Left lobe of liver (tissue), 2 donors: Measurements from ENCODE around the gene RPS3. TPM values are rescaled to one million over a fixed set of nuclear protein-coding genes. Genes with fewer than 3 reads are reported as not detected.

Source experiments
- ATAC-seq: fragments of 200-7000 bp; cut with Tn5 transposase; one replicate; pipeline ENCODE4 v1.9.1; 2020; ENCODE audit warnings: mild to moderate bottlenecking, moderate library complexity
- DNase-seq: peaks from one replicate; pipeline ENCODE4 v3.0.0-alpha.2; 2020; ENCODE audit warnings: low spot score
- total RNA-seq: library from RNA; stranded (reverse); gene quantifications from one replicate; pipeline ENCODE4 v1.2.1, GENCODE V29; 2021
- donor health status: DM: no; HTN: no; CAD: no; lungs with moderate emphysema.
- donor health status: DM: no; HTN: yes; CAD: no.

Gene RPS3
- total RNA-seq, 1 donor from 2014 or later = 474 TPM

DNA sequence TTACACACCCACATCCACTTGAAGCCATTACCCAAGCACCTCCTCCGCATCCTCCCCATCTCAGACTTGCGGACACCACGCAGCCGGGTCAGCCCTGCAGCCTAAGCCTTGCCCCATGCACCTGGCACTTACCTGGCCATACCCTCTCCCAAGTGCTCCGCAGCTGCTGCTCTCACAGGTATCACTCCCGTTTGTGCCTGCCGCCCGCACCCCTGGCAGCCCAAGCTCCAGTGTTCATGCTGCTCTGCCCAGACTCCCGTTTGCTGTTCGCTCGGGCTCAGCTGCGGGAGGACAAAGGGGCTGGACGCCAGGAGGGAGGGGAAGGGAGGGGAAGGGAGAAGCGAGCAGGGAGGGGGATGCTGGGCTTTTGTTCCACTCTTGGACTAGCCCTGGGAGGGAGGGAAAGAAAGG is 33.6 kb downstream of the RPS3 start, which contains the start of gene KLHL35:
TSS of gene KLHL35 (minus strand) at position 293 of the 411 bp plus-strand sequence. CDS start 2,574 bp downstream, outside the sequence.
- DNase-seq = no peak
- no peak for ATAC-seq

- ATAC-seq (no peak), DNase-seq (no peak)
Measured at GRCh38 chr11:75433443-75433842, 34.1 kb downstream of the RPS3 start.

GRCh38 chr11:75434051-75434450 is 34.7 kb downstream of the RPS3 start:
- DNase-seq (no peak), ATAC-seq (no peak)

GRCh38 chr11:75434886-75435570 is 35.7 kb downstream of the RPS3 start:
- no peak for ATAC-seq
- no peak for DNase-seq

DNA sequence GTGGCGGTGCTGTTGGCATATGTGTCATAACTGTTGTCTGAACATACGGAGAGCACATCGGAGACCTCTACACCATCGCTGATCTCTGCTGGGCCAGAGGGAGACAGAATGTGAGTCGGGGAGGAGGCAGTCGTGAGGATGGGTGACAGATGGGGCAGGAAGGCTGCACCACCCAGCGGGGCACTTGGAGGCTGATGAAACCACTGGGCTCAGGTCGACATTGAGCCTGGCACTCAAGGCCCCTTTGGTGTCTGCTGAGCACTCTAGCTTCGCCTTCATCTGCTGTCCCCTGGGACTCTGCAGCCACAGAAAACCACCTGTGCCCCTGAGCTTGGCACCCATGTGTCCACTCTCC is 36.2 kb downstream of the RPS3 start:
- ATAC-seq = no peak
- no peak for DNase-seq

- no peak for DNase-seq
- no peak for ATAC-seq
Measured at GRCh38 chr11:75436806-75437205, 37.5 kb downstream of the RPS3 start.

DNA sequence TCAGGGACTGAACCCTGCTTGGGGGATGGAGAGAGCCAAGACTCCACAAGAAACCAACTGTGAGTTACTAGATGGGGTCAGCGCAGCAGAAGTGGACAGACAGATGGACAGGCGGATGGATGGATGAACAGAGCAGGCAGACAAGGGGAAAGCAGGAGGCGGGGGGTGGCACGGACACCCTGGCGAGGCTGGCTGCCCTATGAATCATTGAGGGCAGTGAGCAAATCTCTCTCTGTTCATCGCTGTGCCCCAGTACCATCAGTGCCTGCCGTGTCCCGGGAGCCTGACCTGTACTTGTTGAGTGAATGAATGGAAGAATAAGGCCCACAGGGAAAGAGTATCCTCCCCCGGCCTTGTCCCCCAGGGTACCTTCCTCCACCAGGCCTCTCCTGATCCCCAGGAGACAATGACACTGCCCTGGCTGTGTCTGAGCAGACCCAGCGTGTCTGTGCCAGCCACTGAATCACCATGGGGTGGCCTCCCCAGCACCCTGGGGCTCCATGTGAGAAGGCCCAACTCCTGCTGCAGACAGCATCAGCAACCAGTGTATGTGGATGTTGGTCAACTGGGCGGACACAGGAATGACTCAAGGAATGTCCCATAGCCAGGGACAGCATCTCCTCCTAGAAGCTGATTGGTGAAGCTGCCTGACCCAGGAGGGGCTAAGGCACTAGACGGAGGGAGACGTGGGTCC is 38.8 kb downstream of the RPS3 start:
- ATAC-seq (no peak), DNase-seq (no peak)

DNA sequence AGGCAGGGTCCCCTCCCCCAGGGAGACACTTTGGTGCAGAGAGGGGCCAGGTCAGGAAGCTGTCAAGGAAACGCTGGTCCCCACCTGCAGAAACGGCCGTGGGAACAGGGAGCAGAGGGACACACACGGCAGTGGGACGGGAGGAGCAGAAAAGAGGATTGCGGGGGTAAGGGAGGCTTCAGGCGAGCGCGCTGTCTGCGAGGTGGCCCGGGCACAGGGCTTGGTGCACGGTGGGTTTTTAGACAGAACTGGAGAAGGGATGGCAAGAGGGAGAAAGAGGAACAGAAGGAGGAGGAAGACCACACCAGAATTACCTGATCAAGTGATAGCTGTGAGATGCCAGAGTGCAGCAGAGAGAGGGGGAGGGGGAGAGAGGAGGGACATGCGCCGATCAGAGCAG is 39.7 kb downstream of the RPS3 start:
- DNase-seq (no peak), ATAC-seq (no peak)

GRCh38 chr11:75439495-75440120 is 40.3 kb downstream of the RPS3 start:
- no peak for ATAC-seq
- DNase-seq = no peak

GRCh38 chr11:75440960-75441803 is 41.9 kb downstream of the RPS3 start:
- ATAC-seq = no peak

GRCh38 chr11:75441804-75442132 is 42.5 kb downstream of the RPS3 start:
- DNase-seq (no peak), ATAC-seq (peak; percentile 38)

More at GRCh38 chr11:75440960-75441803, 41.9 kb downstream of the RPS3 start:
- no peak for DNase-seq

GRCh38 chr11:75442161-75442885 is 43.0 kb downstream of the RPS3 start:
- DNase-seq (no peak), ATAC-seq (no peak)

DNA sequence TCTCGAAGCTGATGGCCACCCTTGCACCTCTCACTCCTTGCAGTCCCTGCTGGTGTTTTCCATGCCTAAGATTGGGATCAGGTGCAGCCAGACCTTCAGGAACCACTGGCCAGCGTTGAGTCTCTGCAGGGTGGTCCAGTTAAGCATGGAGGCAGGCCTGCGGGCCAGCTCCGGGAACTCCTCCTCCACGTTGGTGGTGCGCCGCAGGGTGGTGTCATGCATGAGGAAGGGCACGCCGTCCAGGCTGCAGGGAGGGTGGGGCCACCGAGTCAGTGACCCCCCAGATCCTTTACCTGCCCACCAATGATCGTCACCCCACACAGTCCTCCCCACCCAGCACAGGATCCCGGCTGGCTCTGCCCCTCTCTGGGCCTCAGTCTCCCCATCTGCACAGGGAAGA is 43.7 kb downstream of the RPS3 start:
- DNase-seq = no peak
- no peak for ATAC-seq

DNA sequence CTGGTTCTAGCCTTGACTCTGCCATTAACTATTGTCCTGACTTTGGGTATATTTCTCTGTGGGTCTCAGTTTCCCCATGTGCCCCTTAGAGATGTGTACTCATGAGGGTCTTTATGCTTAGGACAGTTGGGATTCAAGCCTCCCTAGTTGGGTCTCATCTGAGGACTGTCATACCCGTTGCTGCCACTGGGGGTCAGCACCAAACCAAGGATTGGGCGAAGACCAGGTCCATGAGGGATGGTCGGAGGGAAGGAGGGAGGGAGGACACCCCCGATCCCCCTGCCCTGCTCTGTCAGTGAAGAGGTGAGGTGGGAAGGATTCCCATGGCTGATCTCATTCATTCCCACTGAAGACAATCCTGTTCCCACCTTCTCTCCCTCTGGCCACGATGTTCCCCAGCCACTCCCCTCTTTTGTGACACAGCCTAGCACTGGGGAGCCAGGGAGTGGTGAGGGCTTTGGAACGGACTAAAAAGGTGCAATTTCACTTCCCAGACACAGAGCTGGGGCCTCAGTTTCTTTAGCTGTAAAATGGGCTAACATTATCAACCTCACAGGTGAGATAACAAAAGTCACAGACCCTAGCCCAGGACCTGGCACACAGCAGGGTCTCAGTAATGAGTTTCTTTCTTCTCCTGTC is 46.1 kb downstream of the RPS3 start:
- DNase-seq = peak; percentile 69
- peak; percentile 90 for ATAC-seq

DNA sequence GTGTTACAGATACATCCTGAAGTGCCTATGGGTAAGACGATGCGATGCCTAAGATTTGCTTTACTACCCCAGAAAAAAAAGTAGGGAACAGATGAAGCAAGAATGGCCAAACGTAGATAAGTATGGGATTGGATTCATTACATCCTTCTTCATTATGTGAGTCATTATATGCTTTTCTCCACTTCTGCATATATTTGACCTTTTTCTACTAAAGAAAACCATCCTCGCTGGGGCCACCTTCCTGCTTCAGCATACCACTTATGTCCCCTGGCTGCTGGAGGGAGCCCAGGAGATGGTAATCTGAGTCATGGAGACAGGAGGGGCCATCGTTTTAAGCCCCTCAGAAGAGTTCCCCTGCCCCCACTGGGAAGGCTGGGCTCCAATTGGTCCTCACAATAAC is 48.1 kb downstream of the RPS3 start:
- ATAC-seq = no peak
- no peak for DNase-seq

GRCh38 chr11:75449271-75449670 is 50.0 kb downstream of the RPS3 start:
- no peak for ATAC-seq
- DNase-seq = no peak

GRCh38 chr11:75449776-75450175 is 50.5 kb downstream of the RPS3 start:
- DNase-seq (no peak), ATAC-seq (no peak)

- ATAC-seq = no peak
- no peak for DNase-seq
Measured at GRCh38 chr11:75450236-75450635, 50.9 kb downstream of the RPS3 start.

DNA sequence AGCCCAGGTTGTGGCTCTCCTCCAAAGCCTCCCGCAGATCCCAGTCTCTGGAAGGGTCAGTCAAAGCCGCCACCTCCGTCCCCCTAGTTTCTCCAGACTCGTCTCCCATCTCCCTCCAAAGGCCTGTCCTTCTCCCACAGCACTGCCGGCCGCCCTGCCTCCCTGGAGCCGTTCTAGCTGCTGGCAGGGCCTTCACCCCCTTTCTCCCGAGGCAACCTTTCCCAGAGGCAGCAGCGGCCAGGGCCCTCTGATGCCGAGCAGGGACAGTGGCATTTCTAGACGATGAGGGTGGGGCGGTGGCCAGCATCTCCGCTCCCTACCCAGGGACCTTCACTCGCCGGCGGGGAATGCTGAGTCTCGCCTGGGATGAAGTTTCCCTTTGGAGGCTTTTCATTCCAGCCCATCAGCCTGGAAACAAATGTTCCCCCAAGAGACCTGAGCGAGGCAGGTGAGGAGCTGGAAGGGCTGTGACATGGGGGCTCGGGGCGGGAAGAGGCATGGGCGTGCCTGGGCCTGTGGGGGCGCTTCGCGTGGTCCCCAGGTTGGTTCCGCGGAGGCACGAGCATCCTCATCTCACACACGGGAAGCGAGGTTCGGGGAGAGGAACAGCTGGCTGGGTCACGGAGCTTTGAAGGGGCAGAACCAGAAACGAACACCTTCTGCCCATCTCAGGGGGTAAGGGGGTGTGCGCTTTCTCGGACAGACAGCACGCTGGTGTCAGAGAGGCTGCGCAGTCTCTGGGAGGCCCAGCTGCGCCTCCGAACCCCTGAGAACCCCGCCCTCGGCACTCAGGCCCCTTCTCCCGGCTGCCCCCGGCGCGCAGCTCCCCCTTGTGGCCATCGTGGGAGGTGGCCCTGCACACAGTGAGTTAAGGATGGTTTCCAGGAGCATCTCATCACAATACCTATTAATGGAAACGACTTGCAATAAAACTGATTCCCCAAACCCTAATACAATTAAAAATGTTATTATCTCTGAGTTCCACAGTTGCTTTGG is 51.8 kb downstream of the RPS3 start:
- peak; percentile 23 for ATAC-seq
- DNase-seq = no peak
